Measurements from ENCODE around the gene UROD. TPM values are rescaled to one million over a fixed set of nuclear protein-coding genes. Genes with fewer than 3 reads are reported as not detected.
"Not testable (repeated sequence)": the region's sequence is repeated elsewhere in the genome, so short reads cannot be mapped to it uniquely, and the experiment has no call there.

UROD gene
- total RNA-seq, 1 donor from 2014 or later, result 60.4 TPM

DNA sequence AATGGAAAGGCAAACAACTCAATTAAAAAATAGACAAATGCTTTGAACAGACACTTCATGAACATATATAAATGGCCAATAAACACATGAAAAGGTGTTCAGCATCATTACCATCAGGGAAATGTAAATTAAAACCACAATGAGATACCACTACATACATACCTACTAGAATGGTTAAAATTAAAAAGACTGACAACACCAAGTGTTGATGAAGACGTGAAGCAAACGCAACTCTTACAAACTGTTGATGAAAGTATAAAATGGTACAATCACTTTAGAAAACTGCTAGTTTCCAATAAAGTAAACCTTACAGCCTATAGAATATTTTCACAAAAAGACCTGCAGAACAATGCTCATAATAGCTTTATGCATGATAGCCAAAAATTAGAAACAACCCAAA is 35.8 kb upstream of the UROD start:
- H3K36me3 ChIP-seq, result peaks cover 77% of the 10 kb centered on the region
- intact Hi-C loops (cut with DNase I), result no loop called here

DNA sequence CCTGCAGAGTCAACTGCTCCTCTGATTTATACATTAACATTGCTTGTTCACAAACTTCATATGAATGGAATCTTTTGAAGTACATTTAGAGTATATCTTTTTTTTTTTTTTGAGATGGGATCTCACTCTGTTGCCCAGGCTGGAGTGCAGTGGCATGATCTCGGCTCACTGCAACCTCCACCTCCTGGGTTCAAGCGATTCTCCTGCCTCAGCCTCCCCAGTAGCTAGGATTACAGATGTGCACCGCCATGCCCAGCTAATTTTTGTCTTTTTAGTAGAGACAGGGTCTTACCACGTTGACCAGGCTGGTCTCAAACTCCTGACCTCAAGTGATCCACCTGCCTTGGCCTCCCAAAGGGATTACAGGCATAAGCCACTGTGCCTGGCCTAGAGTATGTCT is 34.7 kb upstream of the UROD start:
- DNase-seq; H3K27me3 ChIP-seq (ENCODE audit: low read depth); ATAC-seq; H3K4me1 ChIP-seq; H3K9me3 ChIP-seq; intact Hi-C loops (cut with DNase I); H3K4me3 ChIP-seq; H3K27ac ChIP-seq: not testable (repeated sequence)
- peaks cover 73% of the 10 kb centered on the region for H3K36me3 ChIP-seq

More for the DNA sequence above, 35.8 kb upstream of the UROD start:
- TF ChIP-seq, protein P1, sequence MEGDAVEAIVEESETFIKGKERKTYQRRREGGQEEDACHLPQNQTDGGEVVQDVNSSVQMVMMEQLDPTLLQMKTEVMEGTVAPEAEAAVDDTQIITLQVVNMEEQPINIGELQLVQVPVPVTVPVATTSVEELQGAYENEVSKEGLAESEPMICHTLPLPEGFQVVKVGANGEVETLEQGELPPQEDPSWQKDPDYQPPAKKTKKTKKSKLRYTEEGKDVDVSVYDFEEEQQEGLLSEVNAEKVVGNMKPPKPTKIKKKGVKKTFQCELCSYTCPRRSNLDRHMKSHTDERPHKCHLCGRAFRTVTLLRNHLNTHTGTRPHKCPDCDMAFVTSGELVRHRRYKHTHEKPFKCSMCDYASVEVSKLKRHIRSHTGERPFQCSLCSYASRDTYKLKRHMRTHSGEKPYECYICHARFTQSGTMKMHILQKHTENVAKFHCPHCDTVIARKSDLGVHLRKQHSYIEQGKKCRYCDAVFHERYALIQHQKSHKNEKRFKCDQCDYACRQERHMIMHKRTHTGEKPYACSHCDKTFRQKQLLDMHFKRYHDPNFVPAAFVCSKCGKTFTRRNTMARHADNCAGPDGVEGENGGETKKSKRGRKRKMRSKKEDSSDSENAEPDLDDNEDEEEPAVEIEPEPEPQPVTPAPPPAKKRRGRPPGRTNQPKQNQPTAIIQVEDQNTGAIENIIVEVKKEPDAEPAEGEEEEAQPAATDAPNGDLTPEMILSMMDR (IDR thresholded peaks at IDR 0.05), result no peak
- no peak overlapping the region for H3K4me3 ChIP-seq
- no peaks in the 10 kb centered on the region for H3K27me3 ChIP-seq (ENCODE audit: low read depth)
- ATAC-seq, result no peak
- no peaks in the 10 kb centered on the region for H3K9me3 ChIP-seq
- H3K27ac ChIP-seq, result no peak overlapping the region
- no peaks in the 10 kb centered on the region for H3K4me1 ChIP-seq
- DNase-seq, result no peak

DNA sequence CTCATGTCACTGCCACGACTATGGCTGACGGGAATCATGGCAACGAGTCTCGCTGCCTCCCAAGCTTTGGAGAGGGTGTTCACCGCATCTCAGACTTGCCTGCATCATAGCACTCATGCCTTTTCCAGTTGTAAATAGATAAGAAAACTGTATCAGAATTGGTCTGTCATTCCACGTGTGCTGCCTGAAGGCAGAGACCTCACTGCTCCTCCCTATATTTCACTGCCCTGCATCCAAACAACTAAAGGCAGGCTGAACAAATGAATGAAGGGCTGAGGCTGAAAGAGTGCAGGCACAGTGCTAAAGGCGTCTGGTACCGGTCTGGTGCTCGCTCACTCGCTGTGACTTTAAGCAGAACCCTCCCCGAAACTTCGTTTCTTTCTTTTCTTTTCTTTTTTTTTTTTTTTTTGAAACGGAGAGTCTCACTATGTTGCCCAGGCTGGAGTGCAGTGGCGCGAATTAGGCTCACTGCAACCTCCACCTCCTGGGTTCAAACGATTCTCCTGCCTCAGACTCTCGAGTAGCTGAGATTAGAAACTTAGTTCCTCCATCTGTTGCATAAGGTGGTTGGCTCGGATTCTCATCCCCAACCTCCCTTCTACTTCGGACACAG is 26.2 kb upstream of the UROD start:
- TF ChIP-seq, protein P1 (IDR thresholded peaks at IDR 0.05), result no peak
- Histone ChIP-seq H3K27me3 (ENCODE audit: low read depth) (no peaks in the 10 kb centered on the region), H3K27ac (peak overlapping the region; percentile 60), H3K36me3 (peaks cover 5% of the 10 kb centered on the region), H3K4me3 (peak overlapping the region; percentile 72), H3K9me3 (no peaks in the 10 kb centered on the region), H3K4me1 (peaks cover 10% of the 10 kb centered on the region)
- no peak for DNase-seq
- intact Hi-C loops (cut with DNase I), result no loop called here
- peak; percentile 5 to 13 for ATAC-seq

DNA sequence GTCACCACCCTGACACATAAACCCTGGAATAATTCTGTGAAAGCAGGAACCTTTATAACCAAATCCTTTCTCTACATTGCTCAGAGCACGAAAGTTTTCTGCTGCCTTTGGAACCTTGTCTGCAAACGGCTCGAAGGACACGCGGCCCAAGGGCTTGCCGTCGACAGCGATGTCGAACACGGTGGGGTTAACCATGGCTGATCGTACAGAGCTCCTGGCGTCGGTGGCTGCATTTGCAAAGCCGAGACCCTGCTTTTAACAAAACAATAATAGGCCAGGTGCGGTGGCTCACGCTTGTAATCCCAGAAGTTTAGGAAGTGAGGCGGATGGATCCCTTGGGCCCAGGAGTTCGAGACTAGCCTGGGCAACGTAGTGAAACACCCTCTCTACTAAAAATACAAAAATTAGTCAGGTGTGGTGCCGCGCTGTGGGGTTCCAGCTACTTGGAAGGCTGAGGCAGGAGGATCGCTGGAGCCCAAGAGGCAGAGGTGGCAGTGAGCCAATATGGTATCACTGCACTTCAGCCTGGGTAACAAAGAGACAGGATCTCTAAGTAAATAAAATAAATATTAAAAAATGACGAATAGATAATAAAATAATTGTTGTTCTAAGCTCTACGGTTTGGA is 23.4 kb upstream of the UROD start:
- ATAC-seq (no peak), DNase-seq (no peak)
- Histone ChIP-seq H3K4me1 (peaks cover 10% of the 10 kb centered on the region), H3K9me3 (no peaks in the 10 kb centered on the region), H3K27me3 (ENCODE audit: low read depth) (no peaks in the 10 kb centered on the region), H3K27ac (no peak overlapping the region), H3K4me3 (no peak overlapping the region), H3K36me3 (no peaks in the 10 kb centered on the region)
- intact Hi-C loops (cut with DNase I), result no loop called here
- TF ChIP-seq, protein P1 (IDR thresholded peaks at IDR 0.05), result no peak

DNA sequence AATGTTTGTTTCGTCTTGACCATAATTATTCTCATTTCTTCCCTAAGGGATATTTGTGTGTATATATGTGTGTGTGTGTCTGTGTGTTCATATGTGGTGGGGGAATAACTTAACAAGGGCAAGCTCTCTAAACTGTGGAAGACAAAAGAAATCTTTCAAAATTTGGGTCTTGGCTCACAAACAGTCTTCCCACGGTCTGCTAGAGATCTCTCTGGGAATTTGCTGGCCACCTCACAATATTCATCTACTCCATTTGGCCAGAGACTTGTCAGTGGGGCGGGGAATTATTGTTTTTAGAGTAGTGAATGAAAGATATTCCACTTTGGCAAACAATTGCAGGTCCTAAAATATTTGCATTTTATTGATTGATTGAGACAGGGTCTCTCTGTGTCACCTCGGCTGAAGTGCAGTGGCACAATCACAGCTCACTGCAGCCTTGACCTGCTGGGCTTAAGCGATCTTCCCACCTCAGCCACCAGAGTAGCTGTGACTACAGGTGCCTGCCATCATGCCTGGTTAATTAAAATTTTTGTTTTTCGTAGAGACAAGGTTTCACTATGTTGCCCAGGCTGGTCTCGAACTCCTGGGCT is 17.6 kb upstream of the UROD start:
- no peaks in the 10 kb centered on the region for H3K4me1 ChIP-seq
- TF ChIP-seq, protein P1 (IDR thresholded peaks at IDR 0.05), result no peak
- DNase-seq, result no peak
- no peak overlapping the region for H3K4me3 ChIP-seq
- no peaks in the 10 kb centered on the region for H3K27me3 ChIP-seq (ENCODE audit: low read depth)
- no peaks in the 10 kb centered on the region for H3K36me3 ChIP-seq
- ATAC-seq, result no peak
- no peaks in the 10 kb centered on the region for H3K9me3 ChIP-seq
- H3K27ac ChIP-seq, result no peak overlapping the region
- intact Hi-C loops (cut with DNase I), result no loop called here
